Mesenteric fat pad (tissue), 1 donor: Measurements from ENCODE around the gene EI24. TPM values are rescaled to one million over a fixed set of nuclear protein-coding genes. Genes with fewer than 3 reads are reported as not detected.

Source experiments
- DNase-seq: peaks from one replicate; pipeline ENCODE4 v3.0.0-alpha.2; 2020; ENCODE audit warnings: low spot score
- total RNA-seq: library from RNA; stranded (reverse); fragmentation: NEBNext Ultra II Directional; extraction: Animal tissue kit (Norgen Biotek cat#: 25700); gene quantifications from one replicate; pipeline ENCODE4 v1.2.1, GENCODE V29; 2021
- donor health status: DM: yes; HTN: yes; CAD: no.

The EI24 gene
- total RNA-seq, 1 donor from 2014 or later = 71.7 TPM

DNA sequence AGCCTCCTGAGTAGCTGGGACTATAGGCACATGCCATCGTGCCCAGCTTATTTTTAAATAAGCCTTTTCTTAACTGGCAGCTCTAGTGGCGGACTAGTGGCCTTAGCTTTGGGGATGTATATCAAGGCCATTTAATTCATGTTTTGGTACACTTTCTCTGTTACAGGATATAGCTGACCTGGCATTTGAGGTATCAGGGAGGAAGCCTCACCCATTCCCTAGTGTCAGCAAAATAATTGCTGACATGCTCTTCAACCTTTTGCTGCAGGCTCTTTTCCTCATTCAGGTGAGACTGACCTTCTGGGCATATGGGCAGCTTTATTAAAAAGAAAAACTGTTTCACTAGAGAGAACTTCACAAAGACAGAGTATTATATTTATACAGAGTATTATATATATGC is 9.5 kb downstream of the EI24 start:
- DNase-seq = no peak

DNA sequence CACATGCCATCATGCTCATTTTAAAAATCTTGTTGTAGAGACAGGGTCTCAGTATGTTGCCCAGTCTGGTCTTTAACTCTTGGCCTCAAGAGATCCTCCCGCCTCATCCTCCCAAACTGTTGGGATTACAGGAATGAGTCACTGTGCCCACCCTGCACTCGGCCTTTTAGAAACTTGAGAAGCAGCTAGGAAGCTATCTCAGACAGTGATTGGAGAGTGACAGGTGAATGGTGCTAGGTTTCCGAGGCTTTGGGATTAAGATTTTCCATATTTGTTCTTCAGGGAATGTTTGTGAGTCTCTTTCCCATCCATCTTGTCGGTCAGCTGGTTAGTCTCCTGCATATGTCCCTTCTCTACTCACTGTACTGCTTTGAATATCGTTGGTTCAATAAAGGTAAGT is 10.5 kb downstream of the EI24 start:
- DNase-seq = no peak

DNA sequence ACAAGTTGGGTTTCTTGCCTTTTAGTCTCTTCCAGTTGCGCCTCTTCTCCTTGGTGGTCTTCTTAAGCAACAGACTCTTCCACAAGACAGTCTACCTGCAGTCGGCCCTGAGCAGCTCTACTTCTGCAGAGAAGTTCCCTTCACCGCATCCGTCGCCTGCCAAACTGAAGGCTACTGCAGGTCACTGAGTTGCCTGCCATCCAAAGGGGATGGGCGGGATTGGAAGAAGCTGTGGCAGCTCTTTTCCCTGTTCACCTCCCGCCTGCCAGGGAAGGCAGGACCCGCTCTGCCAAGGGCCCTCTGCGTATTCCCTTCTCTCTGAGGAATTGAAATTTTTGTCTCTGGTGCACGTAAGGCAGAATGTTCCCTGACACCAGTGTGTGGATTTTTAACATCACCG is 14.2 kb downstream of the EI24 start:
- no peak for DNase-seq

DNA sequence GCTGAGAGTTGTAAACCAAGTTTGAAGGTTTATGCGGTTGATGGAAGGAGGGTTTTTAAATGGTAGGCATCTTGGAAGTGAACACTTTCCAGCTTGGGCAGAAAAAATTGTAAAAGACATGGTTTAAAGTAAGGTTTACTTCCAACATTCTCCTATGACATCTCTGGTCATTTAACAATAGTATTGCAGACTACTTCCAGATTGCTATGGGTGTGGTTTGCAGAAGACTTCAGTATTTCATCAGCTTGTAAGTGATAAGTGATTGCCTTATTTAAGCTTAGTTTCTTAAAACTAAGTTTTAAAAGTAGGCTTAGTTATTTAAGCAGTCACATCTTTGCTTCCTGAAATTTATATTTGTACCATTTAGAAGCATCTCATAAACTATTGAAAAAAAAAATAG is 16.2 kb downstream of the EI24 start:
- DNase-seq = no peak

DNA sequence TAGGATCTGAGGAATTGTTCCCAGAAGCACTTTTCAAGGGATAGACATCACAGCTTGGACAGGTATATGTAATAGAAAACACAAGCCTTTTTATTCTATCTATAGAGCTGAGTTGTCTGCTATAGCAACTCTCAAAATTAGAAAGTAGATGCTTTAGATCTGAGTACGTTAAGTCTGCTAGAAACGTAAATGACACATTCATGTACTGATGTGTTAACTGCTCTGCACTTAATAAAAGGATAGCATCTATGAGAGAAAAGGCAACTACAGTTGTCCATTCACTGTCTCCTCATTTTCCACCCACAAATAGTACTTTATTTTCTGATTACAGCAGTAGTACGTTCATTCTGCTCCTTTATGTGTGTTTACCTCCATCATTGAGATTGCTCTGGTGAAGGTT is 17.3 kb downstream of the EI24 start:
- DNase-seq = no peak

DNA sequence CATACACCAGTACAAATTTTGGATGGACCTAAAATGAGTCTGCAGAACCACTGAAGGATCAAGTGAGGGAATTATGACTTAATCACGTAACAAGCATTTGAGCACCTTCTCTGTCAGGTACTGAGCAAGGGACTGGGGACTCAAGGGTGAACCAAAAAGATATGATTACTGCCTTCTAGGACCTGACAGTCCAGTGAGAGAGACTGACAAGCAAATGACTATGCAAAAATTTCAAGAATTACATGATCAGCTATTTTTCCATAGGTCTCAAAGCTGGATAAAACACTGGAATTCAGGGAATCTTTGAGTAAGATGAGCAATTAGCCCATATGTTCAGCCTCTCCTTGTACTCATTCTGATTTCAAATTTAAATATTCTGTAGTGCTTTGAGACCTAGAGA is 18.2 kb downstream of the EI24 start:
- no peak for DNase-seq

DNA sequence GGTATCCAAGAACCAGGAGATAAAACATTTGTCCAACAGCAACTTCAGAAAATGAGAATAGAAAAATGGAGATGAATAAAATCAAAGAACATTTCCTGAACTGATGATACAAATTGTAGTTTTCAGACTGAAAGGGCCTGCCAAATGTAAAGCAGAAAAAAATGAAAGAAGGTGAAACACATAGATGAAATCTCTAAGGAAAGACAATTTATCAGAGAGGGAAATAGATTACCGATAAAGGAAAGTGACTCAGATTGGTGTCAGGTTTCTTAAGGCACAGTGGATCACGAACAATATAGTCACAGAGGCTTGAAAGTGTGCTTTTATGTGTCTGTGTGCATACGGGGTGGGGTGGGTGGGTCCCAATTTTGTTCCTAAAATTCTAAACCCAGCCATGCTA is 19.2 kb downstream of the EI24 start:
- no peak for DNase-seq

DNA sequence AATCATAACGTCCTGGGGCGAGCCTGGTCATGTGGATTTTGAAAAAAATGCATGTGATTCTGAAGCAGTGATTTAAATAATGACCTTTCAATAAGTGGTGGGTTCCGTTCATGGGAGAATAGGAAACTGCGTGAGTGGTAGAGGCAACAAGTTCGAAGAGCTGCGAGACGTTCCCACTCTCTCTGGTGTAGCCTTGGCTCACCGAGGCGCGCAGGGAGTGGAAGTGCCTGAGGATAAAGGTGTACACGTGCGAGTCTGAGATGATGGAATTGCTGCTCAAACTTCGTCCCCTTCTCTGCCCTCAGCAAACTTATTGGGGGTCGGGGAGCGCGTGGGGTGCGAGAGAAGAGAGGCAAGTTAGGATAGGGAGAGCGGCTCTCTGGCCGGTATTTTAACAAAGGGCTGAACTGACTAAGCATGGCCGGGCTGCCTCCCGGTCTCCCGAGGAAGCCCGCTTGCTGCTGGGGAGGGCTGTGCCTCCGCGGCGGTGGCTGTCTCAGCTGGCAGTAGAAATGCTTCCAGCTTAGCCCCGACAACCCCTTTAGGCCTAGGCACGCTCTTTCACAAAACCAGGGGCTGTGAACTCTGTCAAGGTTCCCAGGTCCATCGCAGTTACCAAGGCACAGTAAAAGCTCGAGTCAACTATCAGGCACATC is 22.5 kb downstream of the EI24 start:
- DNase-seq = no peak

DNA sequence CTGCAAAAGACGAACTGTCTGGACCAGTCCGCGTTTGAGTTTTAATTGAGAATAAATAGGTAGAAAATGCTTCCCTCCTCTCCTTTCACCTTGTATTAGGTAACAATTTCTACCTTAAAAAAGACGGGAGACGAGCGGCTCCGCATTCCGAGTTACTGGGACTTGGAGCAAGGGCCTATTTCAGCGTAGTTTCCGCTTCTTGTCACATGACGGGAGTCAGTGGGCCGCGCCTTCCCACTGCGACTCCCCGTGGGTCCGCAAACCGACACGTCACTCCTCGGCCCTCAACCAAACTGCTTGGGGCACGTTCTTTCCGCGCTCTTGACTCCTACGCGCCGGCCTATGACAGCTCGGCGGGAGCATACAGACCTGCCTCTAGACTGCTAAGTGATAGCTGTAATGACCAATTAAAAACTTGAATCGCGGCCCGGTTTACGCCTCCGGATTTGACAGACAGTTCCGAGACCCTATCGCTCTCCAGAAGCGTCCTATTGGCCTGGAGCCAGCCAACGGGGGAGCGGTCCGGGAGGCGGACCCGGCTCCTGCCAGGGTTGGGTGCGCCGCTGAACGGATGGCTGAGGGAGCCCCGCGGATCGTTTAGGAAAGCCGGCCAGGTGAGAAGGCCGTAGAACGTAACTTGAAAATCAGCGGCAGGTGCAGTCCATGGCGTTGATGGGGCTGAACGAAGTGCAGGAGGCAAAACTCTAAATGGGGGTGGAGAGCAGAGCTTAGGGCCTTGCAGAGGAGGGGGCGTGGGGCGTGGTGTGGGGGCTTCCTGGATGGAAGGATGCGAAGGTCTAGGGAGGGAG is 23.2 kb downstream of the EI24 start, which contains the start of gene STT3A:
Gene STT3A (plus strand): TSS at position 548 of the 809 bp plus-strand sequence. CDS start 3,064 bp downstream, outside the sequence.
- DNase-seq = peak; percentile 99

DNA sequence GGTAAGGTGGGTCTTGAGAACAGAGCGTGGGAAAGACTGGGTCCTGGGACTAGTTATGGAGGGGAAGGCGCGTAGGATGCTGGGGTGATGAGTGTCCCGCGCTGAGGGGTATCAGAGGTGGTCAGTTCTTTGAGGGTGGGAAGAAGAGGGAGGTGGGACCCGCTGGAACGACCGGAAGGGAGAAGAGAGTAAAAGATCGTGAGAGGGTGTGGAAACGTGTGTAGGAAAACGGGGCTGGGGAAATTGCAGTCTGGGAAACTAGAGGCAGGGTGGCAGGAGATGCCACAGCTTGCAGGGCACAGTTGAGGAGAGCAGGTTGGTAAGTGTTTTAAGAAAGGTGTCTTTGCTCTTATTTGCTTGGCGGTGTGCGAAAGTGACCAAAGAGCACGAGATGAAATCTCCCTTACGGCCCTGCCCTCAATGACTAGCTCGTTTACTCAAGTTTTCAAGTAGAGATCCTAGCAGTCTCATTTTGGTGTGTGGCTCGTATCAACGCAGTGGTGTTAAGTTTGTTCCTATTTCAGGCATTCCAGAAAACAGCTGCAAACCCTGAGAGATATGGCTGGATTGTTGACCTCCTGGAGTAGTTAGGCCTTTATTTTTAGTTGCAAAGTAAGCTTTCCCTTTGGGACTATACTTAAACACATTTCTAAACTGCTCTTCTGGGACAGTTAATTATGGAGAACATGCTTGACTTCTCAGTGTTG is 24.0 kb downstream of the EI24 start:
- no peak for DNase-seq

DNA sequence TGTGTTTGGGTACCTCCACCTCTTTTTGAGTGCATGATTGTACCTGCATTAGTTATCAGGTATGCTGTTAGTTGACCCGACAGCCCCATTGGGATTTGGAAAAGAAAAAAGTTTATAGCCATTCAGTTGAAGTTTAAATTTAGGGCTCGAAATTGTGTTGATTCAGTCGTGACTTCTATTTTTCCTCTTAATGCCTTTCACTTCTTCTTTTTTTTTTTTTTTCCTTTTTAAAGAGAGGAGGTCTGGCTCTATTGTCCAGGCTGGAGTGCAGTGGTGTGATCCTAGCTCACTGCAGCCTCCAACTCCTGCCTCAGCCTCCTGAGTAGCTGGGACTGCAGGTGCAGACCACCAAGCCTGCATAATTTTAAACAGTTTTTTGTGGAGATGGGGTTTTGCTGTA is 25.7 kb downstream of the EI24 start:
- no peak for DNase-seq

DNA sequence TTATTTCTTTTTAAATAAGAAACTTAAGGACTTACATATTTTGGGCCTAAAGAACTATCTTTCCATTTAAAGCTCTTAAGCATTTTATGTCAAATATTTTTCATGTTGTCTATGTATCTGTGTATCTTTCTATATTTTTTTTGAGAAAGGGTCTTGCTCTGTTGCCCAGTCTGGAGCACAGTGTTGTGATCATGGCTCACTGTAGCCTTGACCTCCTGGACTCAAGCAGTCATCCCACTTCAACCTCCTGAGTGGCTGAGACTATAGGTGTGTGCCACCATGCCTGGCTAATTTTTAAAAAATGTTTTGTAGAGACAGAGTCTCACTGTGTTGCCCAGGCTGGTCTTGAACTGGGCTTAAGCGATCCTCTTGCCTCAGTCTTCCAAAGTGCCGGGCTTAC is 31.4 kb downstream of the EI24 start:
- DNase-seq = no peak

DNA sequence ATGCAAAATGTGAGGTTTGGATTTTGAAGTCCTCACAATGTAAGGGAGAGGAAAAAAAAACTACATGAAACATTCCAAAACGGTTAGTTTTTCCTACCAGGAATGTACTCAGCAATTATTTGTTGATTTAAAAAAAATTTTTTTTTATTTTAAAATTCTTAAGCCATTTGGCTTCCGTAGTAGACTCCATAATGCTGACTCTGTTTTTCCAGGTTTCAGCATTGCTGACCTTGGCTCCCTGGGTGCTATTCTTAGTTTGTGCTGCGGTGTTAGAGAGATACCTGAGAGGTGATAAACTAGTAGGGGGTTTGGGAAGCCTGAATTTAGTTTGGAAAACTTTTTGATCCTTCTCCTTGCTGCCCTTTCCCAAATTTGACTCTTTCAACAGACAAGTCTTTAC is 33.9 kb downstream of the EI24 start:
- DNase-seq = no peak

DNA sequence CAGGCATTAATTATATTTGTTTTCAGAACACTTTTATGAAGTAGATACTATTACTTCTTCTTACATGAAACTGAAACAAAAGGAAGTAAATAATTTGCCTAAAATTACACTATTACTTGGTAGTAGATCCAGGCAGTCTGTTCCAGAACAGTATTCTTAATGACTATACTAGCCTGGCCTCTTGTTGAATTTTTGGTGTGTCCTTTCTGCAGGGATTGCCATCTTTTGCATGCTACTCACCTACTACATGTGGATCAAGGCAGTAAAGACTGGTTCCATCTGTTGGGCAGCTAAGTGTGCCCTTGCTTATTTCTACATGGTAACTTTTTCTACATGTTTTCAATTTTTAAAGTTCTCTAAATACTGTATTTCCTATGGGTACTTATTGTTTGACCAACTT is 36.1 kb downstream of the EI24 start:
- DNase-seq = no peak

DNA sequence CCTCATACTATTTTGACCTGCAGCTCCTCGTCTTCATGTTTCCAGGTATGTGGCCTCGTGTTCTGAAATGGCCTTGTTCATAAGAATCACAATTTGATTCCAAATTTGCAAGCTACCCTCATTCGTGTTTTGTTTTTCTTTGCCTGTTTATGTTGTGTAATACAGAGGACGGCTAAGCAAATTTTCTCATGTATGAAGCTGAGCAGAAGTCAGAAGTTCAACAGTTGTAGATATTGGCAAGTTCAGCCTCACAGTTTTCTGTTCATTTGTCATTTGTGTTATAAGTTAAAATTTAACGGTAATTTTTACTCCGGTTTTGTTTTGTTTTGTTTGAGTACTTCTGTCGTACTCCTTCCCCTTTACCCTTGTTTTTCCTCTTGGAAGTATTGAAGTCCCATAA is 40.3 kb downstream of the EI24 start:
- no peak for DNase-seq

DNA sequence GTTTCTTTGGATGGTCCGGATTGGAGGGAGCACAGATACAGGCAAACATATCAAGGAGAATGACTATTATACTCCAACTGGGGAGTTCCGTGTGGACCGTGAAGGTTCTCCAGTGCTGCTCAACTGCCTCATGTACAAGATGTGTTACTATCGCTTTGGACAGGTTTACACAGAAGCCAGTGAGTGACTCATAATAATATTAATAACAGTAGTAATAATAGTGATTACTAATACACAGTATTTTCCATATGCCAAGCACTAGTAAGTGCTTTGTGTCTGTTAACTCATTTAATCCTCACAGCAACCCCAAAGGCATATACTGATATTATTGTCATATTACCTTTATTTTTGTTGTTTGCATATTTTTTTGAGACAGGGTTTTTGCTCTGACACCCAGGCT is 49.1 kb downstream of the EI24 start:
- DNase-seq = no peak

DNA sequence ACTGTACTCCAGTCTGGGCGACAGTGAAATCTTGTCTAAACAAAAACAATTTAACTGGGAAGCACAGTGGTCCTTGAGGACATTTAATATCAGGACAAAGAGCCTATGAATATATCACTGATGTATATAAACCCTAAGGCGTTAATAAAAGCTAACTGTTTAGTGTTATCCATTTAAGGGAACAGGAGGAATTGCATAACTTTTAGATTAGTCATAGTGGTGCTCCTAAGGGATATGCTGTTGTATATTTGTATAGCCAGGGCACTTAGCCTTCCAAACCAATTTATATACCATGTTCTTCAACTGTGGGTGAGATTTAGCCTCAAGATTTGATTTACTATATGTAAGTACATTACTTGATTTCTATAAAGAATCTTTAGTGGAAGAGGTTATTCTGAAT is 52.7 kb downstream of the EI24 start:
- no peak for DNase-seq

DNA sequence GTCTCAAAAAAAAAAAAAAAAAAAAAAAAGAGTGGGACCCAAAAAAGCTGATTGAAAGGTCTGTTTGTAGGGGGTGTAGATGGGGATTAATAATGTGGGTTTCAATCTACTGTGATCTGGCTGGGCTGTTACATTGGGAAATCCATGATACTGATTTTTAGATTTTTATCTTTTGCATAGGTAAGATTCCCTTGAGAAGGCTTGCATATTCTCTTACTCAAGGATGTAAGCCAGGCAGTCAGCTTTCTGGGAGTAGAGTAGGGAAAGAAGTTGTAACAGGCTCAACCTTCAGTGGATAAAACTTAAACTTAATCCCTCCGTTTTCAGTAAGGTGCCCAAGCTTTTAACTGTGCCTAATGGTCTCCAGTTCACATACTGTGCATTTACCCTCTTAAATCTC is 53.8 kb downstream of the EI24 start:
- no peak for DNase-seq

DNA sequence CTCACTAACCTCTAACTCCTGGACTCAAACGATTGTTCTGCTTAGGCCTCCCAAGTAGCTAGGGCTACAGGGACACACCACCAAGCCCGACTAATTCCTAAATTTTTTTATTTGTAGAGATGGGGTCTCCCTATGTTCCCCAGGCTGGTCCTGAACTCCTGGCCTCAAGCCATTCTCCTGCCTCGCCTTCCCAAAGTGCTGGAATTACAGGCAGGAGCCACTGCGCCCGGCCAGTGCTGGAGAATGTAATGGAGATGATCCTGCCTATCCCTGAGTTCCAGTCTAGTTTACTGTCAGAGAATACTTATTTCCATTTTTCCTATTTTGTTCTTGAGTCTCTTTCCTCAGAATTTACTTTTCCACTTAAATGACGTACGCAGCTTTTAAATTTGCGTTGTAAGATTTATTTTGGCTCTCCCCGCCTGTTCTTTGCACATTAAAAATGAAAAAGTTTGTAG is 55.5 kb downstream of the EI24 start, which contains the start of gene CHEK1:
Gene CHEK1 (plus strand): TSS at position 408 of the 458 bp plus-strand sequence. CDS start 1,606 bp downstream, outside the sequence.
- no peak for DNase-seq

DNA sequence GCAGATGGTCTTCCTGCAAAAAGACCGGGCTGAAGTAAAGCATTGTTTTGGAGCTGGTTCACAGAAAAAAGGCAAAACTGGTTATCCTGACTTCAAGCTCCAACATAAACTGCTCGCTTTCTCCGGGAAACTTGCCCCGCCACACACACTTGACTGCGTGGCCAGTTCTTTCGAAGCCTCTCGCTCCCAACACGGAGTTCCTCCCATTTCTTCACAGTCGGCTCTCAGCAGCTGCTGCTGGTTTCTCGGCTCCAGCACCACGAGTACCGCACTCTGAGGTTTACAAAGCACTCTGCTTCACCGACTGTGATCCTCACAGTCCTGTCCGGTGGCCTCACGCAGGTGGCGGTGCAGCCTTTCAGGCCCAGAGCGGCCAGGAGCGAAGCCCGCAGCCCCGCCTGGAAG is 56.0 kb downstream of the EI24 start:
- no peak for DNase-seq

DNA sequence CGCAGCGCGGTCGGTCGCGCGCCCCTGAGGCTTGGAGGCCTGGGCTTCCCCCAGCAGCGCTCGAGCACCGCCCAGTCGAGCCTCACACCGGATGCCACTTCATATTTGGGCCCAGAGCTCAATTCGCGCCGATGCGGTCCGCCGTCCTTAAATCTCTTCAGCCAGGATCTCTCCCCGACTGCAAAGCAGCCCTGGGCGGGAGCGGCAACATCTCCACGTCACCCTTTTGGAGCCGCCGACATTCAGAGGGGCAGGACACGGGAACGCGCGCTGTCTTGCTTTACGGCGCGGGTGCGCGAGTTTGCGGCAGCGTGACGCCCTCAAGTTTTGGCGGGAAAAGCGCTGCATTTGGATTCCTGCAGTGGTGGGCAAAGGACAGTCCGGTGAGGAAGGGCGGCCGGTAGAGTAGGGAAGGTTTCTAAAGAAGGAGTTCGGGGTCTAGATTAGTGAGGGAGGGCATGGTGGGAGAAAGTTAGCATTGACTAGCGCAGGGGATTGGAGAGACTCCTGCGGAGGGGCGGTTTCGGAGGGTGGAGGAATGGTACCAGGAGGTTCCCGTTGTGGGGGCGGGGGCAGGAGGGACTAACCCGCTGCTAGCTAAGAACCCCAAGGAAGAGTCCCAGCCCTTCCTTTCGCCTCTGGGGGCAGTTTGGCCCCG is 56.5 kb downstream of the EI24 start:
- peak; percentile 92 for DNase-seq
